Choroid plexus epithelial cell (primary cell): Measurements from ENCODE around the gene IMMP2L.

Source experiments
- DNase-seq: peaks from one replicate; pipeline ENCODE4 v3.0.0-alpha.2; 2010; ENCODE audit warnings: low read depth
- H3K4me3 ChIP-seq: 2 replicates; pipeline ENCODE4 v1.5.1; 2011; ENCODE audit warnings: low read depth, mild to moderate bottlenecking, control low read depth, low read length, moderate library complexity
- TF ChIP-seq, protein P1 (sequence below): conservative IDR thresholded peaks from 2 replicates; pipeline ENCODE4 v1.5.1; 2011; ENCODE audit warnings: low read depth, mild to moderate bottlenecking, control low read depth, inconsistent platforms, low read length, moderate library complexity

Gene IMMP2L

DNA sequence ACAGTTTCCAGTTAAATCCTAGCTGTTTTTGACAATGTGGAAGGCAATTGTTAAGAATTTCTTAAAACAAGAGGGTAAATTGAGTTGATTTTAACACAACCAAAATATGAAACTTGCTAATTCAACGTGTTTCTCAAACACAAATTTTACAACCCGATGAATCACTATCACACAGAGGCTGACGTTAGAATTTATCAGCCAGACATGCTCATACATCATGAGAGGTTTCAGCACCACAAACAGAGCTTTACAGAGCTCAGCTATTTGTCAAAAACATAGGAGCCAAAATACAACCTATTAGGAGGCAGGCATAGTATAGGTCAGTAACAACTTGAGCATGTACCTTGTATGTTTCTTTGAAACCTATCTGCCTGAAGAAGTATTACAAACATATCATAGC is 435.3 kb downstream of the IMMP2L start:
- no peak overlapping the region for H3K4me3 ChIP-seq
- peak; percentile 66 for DNase-seq
- TF ChIP-seq, protein P1, sequence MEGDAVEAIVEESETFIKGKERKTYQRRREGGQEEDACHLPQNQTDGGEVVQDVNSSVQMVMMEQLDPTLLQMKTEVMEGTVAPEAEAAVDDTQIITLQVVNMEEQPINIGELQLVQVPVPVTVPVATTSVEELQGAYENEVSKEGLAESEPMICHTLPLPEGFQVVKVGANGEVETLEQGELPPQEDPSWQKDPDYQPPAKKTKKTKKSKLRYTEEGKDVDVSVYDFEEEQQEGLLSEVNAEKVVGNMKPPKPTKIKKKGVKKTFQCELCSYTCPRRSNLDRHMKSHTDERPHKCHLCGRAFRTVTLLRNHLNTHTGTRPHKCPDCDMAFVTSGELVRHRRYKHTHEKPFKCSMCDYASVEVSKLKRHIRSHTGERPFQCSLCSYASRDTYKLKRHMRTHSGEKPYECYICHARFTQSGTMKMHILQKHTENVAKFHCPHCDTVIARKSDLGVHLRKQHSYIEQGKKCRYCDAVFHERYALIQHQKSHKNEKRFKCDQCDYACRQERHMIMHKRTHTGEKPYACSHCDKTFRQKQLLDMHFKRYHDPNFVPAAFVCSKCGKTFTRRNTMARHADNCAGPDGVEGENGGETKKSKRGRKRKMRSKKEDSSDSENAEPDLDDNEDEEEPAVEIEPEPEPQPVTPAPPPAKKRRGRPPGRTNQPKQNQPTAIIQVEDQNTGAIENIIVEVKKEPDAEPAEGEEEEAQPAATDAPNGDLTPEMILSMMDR: no peak

DNA sequence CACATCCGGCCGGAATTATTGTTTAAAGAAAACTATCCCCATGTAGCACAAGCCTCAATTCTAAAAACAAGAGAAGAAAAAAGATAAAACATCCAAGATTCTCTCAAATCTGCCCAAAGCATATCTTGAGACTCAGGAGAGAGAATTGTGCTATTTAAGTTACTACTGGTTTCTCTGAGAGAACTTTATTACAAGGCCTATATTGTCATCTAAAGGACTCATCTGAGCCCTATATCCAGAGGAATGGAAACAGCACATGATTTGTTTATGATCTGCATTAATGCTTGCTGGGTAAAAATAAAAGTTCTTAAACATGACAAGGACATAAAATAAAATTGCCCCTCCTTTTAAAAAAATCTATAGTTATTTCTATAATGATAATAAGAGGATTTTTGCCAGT is 446.3 kb downstream of the IMMP2L start:
- no peak for DNase-seq
- TF ChIP-seq, protein P1: no peak
- no peak overlapping the region for H3K4me3 ChIP-seq

DNA sequence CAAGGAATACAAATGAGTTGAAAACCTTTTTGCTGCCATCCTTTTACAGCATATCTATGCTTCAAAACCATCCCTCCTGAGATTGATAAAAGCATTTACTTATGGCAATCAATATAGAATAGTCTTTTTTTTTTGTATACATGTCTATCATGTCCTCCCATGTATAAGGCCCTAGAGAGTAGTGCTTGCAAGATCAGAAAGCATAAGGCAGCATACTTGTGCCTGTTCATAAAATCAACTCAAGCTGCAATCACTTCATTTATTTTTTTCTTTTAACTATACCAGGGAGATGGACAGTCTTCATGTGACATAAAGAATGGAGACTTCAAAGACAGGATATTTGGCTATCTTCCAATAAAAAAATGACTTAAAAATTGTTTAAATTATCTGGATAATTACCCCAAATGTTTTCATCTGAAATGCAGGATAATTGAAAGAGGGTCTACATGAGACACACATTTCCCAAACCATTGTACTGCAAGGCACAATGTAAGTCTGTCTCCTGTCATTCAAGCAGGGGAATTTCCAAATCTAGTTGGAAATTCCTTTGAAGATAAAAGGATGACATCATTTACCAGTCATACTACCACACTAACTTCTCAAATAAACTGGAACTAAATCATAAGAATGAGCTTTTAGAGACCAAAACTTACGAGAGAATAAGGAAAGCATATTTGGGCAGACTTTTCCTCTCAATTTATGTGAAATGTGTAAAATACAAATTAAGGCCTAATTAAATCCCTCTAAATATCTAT is 448.9 kb downstream of the IMMP2L start:
- TF ChIP-seq, protein P1: no peak
- no peak overlapping the region for H3K4me3 ChIP-seq
- peak; percentile 83 for DNase-seq

DNA sequence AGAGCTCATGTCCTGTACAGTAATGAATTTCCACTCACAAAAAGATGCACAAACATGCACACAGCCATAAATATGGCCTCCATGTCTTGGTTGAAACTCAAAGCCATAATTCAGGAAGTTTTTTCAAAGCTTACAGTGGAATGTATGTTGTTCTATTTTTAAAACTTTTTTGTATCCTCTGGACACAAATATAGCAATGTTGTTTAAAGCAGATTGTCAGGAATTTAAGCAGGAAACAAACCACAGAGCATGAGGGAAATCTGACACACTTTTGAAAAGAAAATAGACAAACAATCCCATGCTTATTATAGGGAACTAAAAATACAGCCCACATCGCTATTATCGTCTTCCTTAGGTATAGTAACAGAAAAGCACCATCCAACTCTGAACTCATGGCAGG is 449.9 kb downstream of the IMMP2L start:
- no peak overlapping the region for H3K4me3 ChIP-seq
- TF ChIP-seq, protein P1: no peak
- DNase-seq: peak; percentile 56

DNA sequence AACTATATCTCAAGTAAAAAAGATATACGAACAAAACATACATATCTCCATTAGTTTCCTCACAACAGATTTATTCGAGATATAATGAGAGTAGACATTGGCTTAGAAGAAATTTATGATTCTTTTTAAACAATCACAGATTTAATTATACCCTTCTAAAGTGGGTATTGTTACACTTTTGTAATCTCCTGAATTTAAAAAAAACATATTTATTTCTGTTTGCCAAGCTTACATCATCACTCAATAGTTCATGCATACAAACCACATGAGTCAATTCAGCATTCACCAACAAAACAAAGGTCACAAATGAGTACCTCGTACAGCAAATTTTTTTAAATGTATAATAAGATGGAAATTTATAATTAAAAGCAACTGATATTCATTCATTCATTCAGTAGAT is 453.8 kb downstream of the IMMP2L start:
- no peak overlapping the region for H3K4me3 ChIP-seq
- TF ChIP-seq, protein P1: no peak
- peak; percentile 75 for DNase-seq

DNA sequence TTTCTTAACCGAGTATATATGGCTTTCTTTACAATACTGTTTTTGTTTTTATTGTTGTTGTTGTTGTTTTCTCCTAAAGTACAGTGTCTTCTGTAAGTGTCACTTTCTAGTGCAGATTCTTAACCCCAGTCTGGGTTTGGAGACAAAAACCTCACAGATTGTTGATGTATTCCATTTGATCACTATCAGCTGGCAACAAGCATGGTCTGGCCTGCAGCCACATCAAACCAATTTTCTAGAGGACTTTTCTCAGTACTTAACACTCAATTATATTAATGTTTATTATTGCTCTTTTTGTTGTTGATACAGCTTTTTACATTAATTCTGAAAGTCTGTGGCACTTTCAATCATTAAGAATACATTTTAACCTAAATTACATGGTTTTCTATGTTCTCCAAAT is 454.3 kb downstream of the IMMP2L start:
- TF ChIP-seq, protein P1: no peak
- no peak overlapping the region for H3K4me3 ChIP-seq
- DNase-seq: no peak

DNA sequence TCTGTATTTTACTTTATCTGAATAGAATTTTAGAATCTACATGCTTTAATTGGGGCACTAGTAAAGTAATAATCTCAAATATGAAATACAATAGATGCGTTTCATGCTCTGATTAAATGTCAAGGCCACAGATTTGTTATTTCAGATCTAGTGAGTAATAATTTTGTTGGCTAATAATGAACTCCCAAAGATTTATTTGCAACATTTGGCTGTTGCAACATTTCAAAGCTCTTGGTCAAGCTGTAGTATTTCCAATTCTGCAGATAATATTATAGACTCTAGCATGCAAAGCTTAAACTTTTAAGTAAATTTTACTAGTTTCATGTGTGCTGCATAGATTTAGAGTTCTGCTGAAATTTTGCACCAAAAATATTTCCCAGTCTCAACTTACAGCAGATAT is 454.7 kb downstream of the IMMP2L start:
- DNase-seq: peak; percentile 62
- TF ChIP-seq, protein P1: no peak
- no peak overlapping the region for H3K4me3 ChIP-seq
